KMS-11 (cell line): Measurements from ENCODE around the gene KCTD15.

ENCODE experiments used
- H2AFZ ChIP-seq: fragments of 200-600 bp; sonication (generic); 2 replicates; pipeline ENCODE4 v1.6.1; 2016; ENCODE audit warnings: antibody characterized with exemption, mixed run types, low read depth
- H3K27ac ChIP-seq: fragments of 200-600 bp; sonication (generic); 2 replicates; pipeline ENCODE4 v1.6.1; 2016; ENCODE audit warnings: mild to moderate bottlenecking, mixed run types
- H3K27me3 ChIP-seq: fragments of 200-600 bp; sonication (generic); 2 replicates; pipeline ENCODE4 v1.6.1; 2017; ENCODE audit warnings: mild to moderate bottlenecking, low read depth, mixed run types, moderate library complexity; ENCODE audit not compliant: insufficient read depth
- H3K36me3 ChIP-seq: fragments of 200-600 bp; sonication (generic); 2 replicates; pipeline ENCODE4 v1.6.1; 2017; ENCODE audit warnings: mild to moderate bottlenecking, mixed run types; ENCODE audit not compliant: insufficient read depth
- H3K4me1 ChIP-seq: fragments of 200-600 bp; sonication (generic); 2 replicates; pipeline ENCODE4 v1.6.1; 2016; ENCODE audit warnings: mild to moderate bottlenecking, low read depth, mixed run types; ENCODE audit not compliant: poor library complexity, severe bottlenecking
- H3K4me2 ChIP-seq: fragments of 200-600 bp; sonication (generic); 2 replicates; pipeline ENCODE4 v1.7.0; 2016; ENCODE audit warnings: mild to moderate bottlenecking, mixed run types
- H3K4me3 ChIP-seq: fragments of 200-600 bp; sonication (generic); IDR thresholded peaks from 2 replicates; pipeline ENCODE4 v1.6.1; 2017; ENCODE audit warnings: low read depth, low read length, mixed read lengths; ENCODE audit not compliant: insufficient read depth
- H3K79me2 ChIP-seq: fragments of 200-600 bp; sonication (generic); 2 replicates; pipeline ENCODE4 v1.6.1; 2016; ENCODE audit warnings: low read depth, mixed run types; ENCODE audit not compliant: insufficient read depth
- H3K9ac ChIP-seq: fragments of 200-600 bp; sonication (generic); 2 replicates; pipeline ENCODE4 v1.6.1; 2016; ENCODE audit warnings: mild to moderate bottlenecking, mixed run types
- H4K20me1 ChIP-seq: fragments of 200-600 bp; sonication (generic); 2 replicates; pipeline ENCODE4 v1.6.1; 2016; ENCODE audit warnings: mild to moderate bottlenecking, mixed run types; ENCODE audit not compliant: insufficient read depth
- TF ChIP-seq, protein P1 (sequence below): fragments of 200-600 bp; sonication (generic); conservative IDR thresholded peaks from 2 replicates; pipeline ENCODE4 v1.6.1; 2017; ENCODE audit warnings: low read depth, mild to moderate bottlenecking, antibody characterized with exemption, low read length, moderate library complexity, mixed read lengths

Gene KCTD15

DNA sequence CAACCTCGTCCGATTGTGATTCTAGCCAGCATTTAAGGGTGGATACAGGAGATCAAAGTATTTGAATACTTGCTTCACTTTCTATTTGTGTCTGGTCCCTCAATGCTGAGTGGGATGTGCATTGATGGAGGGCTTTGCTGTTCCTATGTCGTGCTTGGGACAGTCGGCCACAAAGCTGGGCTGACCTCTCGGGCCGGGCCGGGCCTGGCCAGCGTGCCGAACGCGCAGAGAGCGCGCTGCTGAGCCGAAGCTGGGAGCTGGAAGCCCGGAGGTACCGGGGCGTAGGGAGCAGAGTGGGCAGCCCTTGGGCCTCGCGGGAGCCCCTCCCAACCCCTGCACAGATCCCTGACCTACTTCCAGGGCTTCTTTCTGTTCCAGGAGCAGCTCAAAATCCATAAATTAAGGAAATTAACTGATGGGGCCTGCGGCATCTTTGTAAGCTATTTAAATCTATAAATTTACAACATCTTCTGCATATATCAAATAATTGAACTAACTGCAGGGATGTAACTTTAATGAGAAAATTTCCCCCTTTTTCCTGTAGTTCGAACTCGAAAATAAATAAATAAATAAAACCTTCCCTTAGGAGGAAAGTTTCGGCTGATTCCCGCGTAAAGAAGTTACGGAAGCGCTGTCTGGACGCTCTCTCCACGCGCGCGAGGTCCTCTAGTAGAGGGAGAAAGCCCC is 1.8 kb upstream of the KCTD15 start:
- TF ChIP-seq, protein P1, sequence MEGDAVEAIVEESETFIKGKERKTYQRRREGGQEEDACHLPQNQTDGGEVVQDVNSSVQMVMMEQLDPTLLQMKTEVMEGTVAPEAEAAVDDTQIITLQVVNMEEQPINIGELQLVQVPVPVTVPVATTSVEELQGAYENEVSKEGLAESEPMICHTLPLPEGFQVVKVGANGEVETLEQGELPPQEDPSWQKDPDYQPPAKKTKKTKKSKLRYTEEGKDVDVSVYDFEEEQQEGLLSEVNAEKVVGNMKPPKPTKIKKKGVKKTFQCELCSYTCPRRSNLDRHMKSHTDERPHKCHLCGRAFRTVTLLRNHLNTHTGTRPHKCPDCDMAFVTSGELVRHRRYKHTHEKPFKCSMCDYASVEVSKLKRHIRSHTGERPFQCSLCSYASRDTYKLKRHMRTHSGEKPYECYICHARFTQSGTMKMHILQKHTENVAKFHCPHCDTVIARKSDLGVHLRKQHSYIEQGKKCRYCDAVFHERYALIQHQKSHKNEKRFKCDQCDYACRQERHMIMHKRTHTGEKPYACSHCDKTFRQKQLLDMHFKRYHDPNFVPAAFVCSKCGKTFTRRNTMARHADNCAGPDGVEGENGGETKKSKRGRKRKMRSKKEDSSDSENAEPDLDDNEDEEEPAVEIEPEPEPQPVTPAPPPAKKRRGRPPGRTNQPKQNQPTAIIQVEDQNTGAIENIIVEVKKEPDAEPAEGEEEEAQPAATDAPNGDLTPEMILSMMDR = no peak
- Histone ChIP-seq H3K36me3 (no peaks in the 10 kb centered on the region), H3K79me2 (no peaks in the 10 kb centered on the region), H3K4me3 (no peak overlapping the region), H4K20me1 (no peaks in the 10 kb centered on the region), H3K4me2 (peak overlapping the region; percentile 85), H2AFZ (peak overlapping the region; percentile 77), H3K27me3 (no peaks in the 10 kb centered on the region), H3K27ac (peak overlapping the region; percentile 83), H3K9ac (peak overlapping the region; percentile 98), H3K4me1 (peaks cover 6% of the 10 kb centered on the region)

DNA sequence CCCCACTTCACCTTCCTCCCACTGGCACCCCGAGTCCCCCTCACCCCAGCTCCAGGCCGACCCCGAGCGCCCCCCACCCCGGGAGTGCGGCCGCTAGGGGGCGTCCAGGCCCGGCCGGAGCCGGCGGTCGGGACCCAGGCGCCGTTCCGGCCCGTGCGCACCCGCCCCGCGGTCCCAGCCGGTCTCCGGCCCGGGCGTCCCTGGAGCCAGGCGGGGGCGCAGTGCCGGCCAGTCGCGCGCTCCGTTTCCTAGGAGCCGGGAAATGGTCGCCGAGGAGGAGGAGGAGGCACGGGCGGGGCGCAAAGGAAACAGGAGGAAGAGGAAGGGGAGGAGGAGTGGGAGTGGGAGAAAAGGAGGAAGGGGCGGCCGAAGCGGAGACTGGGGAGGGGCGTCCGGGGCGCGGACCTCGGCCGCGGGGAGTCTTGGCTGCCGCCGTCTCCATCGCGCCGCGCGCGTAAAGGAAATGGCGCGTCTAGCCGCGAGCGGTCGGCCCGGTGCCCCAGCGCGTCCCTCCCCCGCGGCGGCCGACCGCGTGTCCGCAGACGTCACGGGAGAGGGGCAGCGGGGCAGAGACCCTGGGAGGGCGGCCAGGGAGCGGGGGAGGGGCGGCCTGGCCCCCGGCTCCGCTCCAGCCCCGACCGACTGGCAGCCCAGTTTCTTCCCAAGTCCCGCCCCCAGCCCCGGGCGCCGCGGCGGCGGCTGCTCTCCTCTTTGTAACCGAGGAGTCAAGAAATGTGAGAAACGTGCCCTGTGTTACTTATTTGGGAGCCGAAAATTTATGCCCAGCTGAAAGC is 1.1 kb upstream of the KCTD15 start:
- Histone ChIP-seq H3K79me2 (no peaks in the 10 kb centered on the region), H3K36me3 (no peaks in the 10 kb centered on the region), H3K4me3 (no peak overlapping the region), H3K27me3 (no peaks in the 10 kb centered on the region), H4K20me1 (no peaks in the 10 kb centered on the region), H2AFZ (peak overlapping the region; percentile 77), H3K27ac (peak overlapping the region; percentile 83), H3K9ac (peak overlapping the region; percentile 98), H3K4me1 (peaks cover 6% of the 10 kb centered on the region), H3K4me2 (peak overlapping the region; percentile 85)
- TF ChIP-seq, protein P1 = peak; percentile 94

DNA sequence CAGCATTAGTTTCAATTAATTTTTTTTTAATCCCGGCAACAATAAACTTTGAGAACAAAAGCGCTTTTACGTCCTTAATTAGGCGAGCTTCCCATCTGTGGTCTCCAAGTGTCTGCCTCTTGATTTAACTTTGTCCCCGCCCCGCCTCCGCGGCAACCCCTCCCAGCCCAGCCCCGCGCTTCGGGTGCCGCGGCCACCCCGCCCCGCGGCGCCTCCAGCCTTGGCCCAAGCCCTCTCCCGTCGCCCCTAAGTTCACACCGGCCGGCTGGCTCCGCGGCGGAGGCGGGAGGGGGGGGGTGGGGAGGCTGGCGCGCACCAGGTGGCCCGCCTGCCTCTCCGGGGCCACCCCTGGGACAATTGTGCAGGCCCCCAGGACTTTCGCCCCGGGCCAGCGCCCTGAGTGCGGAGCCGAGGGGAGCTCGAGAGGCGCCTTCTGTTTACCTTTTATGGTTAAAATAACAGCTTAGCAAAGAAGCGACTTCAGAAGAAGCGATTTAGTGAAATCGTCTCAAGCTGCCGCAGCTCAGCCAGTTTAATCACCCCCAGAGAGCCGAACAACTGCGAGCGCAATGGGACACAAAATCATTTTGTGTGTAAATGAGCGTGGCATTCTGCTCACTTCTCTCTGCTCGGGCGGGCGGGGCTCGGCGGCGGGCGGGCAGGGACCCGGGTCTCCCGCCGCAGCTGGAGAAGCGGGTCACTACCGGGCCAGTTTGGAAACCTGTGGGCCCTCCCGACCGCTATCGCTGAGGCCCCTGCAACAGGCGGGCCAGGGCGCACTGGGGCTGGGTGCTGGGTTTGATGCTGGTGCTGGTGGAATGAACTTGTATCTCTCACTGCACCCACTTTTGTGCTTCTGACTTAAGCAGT is 1.4 kb downstream of the KCTD15 start:
- Histone ChIP-seq H3K79me2 (no peaks in the 10 kb centered on the region), H3K27me3 (no peaks in the 10 kb centered on the region), H4K20me1 (no peaks in the 10 kb centered on the region), H3K4me3 (no peak overlapping the region), H3K9ac (no peak overlapping the region; the same call in 1 of the 2 replicates), H3K4me1 (peaks cover 6% of the 10 kb centered on the region), H3K36me3 (0 out of 2 replicates have a peak, but pooled peaks cover 6% of the 10 kb centered on the region), H2AFZ (peak overlapping the region; percentile 79; the same call in 1 of the 2 replicates), H3K4me2 (peak overlapping the region; percentile 71), H3K27ac (no peak overlapping the region)
- TF ChIP-seq, protein P1 = no peak

DNA sequence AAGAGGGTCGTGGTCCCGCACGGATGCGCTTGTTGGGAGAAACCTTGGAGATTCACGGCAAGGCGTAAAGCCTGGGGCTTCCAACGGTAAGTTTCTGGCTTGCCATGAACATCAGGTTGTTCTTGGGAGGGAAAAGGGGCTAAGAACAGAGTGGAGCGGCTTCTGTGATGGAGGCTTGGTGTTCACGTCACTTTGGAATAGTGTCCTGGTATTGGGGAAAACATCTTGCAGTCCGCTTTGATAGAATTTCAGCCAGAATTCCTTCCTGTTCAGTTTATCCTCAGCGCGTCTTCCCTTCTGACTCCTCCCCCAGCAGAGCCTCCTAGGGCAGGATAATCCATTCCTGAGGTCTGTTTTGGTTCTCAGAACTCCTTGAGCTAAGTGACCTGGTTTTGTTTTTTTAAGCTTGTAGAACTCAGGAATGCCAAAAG is 2.0 kb downstream of the KCTD15 start:
- H2AFZ ChIP-seq = no peak overlapping the region
- TF ChIP-seq, protein P1 = no peak
- H4K20me1 ChIP-seq = no peaks in the 10 kb centered on the region
- H3K79me2 ChIP-seq = no peaks in the 10 kb centered on the region
- no peak overlapping the region for H3K27ac ChIP-seq
- H3K4me3 ChIP-seq = no peak overlapping the region
- peaks cover 6% of the 10 kb centered on the region for H3K4me1 ChIP-seq
- no peak overlapping the region for H3K9ac ChIP-seq
- no peak overlapping the region for H3K4me2 ChIP-seq
- 0 out of 2 replicates have a peak, but pooled peaks cover 6% of the 10 kb centered on the region for H3K36me3 ChIP-seq
- no peaks in the 10 kb centered on the region for H3K27me3 ChIP-seq
